ENCODE measurements around the gene DUSP9.
A peak's percentile ranks its signal among the peaks of the same experiment; 100 is the strongest.

The DUSP9 gene

DNA sequence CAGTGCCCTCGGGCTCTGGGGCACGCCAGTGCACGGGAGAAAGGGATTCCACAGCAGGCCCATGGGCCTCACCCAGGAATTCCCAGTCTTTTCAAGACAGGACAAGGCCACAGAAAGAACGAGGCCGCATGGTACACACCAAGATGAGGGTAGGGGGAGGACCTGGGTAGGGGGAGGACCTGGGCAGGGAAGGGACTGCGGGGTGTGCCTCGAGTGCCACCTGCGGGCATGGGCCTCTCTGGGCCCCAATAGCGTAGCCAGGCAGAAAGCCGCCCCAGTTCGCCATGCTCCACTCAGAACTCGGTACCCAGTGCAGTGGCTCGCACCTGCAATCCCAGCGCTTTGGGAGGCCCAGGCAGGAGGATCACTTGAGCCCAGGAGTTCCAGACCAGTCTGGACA is 14.0 kb upstream of the DUSP9 start:
- Histone ChIP-seq H3K9me3 (ENCODE audit: control insufficient read depth, insufficient read depth, low read depth, low read length) (no peaks in the 10 kb centered on the region), H3K36me3 (ENCODE audit: control insufficient read depth in 2 of 2, insufficient read depth in 1 of 2, low read length in 2 of 2) (no peaks in the 10 kb centered on the region), H3K4me1 (ENCODE audit: control insufficient read depth, insufficient read depth, low read length) (no peaks in the 10 kb centered on the region), H3K27ac (ENCODE audit: extremely low read depth, low read depth, low read length) (no peak overlapping the region), H3K4me3 (ENCODE audit: low read depth, low read length) (no peak overlapping the region)
- ChIA-PET CTCF (interaction anchor here (1.6 kb wide), 1 partner anchor 24 kb away, joined by 5 read pairs; no protein-coding TSS in a partner anchor), POLR2A (no interaction called here)
- TF ChIP-seq ZSCAN18 (tag by site-specific recombination; IDR thresholded peaks at IDR 0.05) = no peak
- TF ChIP-seq ZNF610 (tag by site-specific recombination; IDR thresholded peaks at IDR 0.05; ENCODE audit: borderline replicate concordance) = no peak
- TF ChIP-seq, protein P1, sequence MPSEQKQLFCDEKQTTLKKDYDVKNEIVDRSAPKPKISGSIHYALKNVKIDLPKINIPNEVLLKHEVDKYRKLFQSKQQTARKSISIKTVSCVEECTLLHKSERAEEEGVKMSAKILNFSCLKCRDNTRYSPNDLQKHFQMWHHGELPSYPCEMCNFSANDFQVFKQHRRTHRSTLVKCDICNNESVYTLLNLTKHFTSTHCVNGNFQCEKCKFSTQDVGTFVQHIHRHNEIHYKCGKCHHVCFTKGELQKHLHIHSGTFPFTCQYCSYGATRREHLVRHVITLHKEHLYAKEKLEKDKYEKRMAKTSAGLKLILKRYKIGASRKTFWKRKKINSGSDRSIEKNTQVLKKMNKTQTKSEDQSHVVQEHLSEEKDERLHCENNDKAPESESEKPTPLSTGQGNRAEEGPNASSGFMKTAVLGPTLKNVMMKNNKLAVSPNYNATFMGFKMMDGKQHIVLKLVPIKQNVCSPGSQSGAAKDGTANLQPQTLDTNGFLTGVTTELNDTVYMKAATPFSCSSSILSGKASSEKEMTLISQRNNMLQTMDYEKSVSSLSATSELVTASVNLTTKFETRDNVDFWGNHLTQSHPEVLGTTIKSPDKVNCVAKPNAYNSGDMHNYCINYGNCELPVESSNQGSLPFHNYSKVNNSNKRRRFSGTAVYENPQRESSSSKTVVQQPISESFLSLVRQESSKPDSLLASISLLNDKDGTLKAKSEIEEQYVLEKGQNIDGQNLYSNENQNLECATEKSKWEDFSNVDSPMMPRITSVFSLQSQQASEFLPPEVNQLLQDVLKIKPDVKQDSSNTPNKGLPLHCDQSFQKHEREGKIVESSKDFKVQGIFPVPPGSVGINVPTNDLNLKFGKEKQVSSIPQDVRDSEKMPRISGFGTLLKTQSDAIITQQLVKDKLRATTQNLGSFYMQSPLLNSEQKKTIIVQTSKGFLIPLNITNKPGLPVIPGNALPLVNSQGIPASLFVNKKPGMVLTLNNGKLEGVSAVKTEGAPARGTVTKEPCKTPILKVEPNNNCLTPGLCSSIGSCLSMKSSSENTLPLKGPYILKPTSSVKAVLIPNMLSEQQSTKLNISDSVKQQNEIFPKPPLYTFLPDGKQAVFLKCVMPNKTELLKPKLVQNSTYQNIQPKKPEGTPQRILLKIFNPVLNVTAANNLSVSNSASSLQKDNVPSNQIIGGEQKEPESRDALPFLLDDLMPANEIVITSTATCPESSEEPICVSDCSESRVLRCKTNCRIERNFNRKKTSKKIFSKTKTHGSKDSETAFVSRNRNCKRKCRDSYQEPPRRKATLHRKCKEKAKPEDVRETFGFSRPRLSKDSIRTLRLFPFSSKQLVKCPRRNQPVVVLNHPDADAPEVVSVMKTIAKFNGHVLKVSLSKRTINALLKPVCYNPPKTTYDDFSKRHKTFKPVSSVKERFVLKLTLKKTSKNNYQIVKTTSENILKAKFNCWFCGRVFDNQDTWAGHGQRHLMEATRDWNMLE (tag by site-specific recombination; conservative IDR thresholded peaks at IDR 0.05; ENCODE audit: low read depth) = no peak
- no peak for TF ChIP-seq SP2 (tag by site-specific recombination; IDR thresholded peaks at IDR 0.05)

DNA sequence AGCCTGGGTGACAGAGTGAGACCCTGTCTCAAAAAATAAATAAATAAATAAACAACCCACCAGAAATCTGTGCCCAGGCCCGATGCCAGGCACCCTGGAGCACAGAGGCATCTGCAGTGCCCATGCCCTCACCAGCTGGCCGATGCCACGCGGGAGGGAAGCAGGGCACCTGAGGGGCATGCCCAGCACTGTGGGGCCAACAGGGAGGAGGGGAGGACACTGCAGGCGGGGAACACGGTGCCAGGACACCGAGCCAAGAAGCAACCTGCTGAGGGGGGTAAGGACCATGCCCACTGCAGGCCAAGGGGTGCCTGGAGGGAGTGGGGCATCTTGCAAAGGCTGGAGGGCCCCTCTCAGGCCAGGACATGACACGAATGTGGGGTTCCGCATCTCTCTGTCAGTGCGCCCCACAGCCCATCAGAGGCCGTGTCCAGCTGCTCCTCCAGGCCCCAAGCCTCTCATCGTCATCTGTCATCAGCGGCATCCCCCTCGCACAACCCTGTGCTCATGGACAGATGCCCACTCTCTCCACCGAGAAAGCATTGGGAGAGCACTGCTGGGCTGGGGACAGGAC is 13.3 kb upstream of the DUSP9 start:
- Histone ChIP-seq H3K9me3 (ENCODE audit: control insufficient read depth, insufficient read depth, low read depth, low read length) (no peaks in the 10 kb centered on the region), H3K4me1 (ENCODE audit: control insufficient read depth, insufficient read depth, low read length) (no peaks in the 10 kb centered on the region), H3K27ac (ENCODE audit: extremely low read depth, low read depth, low read length) (no peak overlapping the region), H3K36me3 (ENCODE audit: control insufficient read depth in 2 of 2, insufficient read depth in 1 of 2, low read length in 2 of 2) (no peaks in the 10 kb centered on the region), H3K4me3 (ENCODE audit: low read depth, low read length) (no peak overlapping the region)
- TF ChIP-seq ZNF670 (tag by site-specific recombination; IDR thresholded peaks at IDR 0.05; ENCODE audit: low read depth) (no peak), ZNF558 (tag by site-specific recombination; IDR thresholded peaks at IDR 0.05) (no peak), ZNF175 (tag by site-specific recombination; IDR thresholded peaks at IDR 0.05) (no peak)
- TF ChIP-seq, protein P2, sequence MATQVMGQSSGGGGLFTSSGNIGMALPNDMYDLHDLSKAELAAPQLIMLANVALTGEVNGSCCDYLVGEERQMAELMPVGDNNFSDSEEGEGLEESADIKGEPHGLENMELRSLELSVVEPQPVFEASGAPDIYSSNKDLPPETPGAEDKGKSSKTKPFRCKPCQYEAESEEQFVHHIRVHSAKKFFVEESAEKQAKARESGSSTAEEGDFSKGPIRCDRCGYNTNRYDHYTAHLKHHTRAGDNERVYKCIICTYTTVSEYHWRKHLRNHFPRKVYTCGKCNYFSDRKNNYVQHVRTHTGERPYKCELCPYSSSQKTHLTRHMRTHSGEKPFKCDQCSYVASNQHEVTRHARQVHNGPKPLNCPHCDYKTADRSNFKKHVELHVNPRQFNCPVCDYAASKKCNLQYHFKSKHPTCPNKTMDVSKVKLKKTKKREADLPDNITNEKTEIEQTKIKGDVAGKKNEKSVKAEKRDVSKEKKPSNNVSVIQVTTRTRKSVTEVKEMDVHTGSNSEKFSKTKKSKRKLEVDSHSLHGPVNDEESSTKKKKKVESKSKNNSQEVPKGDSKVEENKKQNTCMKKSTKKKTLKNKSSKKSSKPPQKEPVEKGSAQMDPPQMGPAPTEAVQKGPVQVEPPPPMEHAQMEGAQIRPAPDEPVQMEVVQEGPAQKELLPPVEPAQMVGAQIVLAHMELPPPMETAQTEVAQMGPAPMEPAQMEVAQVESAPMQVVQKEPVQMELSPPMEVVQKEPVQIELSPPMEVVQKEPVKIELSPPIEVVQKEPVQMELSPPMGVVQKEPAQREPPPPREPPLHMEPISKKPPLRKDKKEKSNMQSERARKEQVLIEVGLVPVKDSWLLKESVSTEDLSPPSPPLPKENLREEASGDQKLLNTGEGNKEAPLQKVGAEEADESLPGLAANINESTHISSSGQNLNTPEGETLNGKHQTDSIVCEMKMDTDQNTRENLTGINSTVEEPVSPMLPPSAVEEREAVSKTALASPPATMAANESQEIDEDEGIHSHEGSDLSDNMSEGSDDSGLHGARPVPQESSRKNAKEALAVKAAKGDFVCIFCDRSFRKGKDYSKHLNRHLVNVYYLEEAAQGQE (tag by site-specific recombination; IDR thresholded peaks at IDR 0.05) = no peak
- TF ChIP-seq, protein P3, sequence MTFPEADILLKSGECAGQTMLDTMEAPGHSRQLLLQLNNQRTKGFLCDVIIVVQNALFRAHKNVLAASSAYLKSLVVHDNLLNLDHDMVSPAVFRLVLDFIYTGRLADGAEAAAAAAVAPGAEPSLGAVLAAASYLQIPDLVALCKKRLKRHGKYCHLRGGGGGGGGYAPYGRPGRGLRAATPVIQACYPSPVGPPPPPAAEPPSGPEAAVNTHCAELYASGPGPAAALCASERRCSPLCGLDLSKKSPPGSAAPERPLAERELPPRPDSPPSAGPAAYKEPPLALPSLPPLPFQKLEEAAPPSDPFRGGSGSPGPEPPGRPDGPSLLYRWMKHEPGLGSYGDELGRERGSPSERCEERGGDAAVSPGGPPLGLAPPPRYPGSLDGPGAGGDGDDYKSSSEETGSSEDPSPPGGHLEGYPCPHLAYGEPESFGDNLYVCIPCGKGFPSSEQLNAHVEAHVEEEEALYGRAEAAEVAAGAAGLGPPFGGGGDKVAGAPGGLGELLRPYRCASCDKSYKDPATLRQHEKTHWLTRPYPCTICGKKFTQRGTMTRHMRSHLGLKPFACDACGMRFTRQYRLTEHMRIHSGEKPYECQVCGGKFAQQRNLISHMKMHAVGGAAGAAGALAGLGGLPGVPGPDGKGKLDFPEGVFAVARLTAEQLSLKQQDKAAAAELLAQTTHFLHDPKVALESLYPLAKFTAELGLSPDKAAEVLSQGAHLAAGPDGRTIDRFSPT (tag by site-specific recombination; IDR thresholded peaks at IDR 0.05) = 0 out of 2 replicates have a peak, but pooled peaks have one; percentile 19
- ChIA-PET POLR2A (no interaction called here), CTCF (interaction anchor here (0.6 kb wide), 1 partner anchor 772 kb away, joined by 3 read pairs; no protein-coding TSS in a partner anchor)

All from HEK293 (cell line).